Psoas muscle (tissue), 8 donors: ENCODE results near the gene SLC22A13. TPM values are rescaled to one million over a fixed set of nuclear protein-coding genes. Genes with fewer than 3 reads are reported as not detected.

Experiments used
- ATAC-seq, 4 donors: fragments of 200-7000 bp; cut with Tn5 transposase; one replicate each; pipeline ENCODE4 v1.9.1; 2020; ENCODE audit warnings: moderate library complexity in 3 of 4, mild to moderate bottlenecking in 2 of 4
- DNase-seq, 2 donors: peaks; one replicate each; pipeline ENCODE4 v3.0.0-alpha.2; 2020
- H3K27ac ChIP-seq: fragments of 200-600 bp; one replicate; pipeline ENCODE4 v1.8.0; 2022
- H3K27me3 ChIP-seq, 3 donors: fragments of 200-600 bp in 1 of 3; one replicate each; pipeline versions ENCODE4 v1.6.1 to v1.8.0; 2013 to 2022; ENCODE audit warnings: low read length in 2 of 3, mild to moderate bottlenecking in 2 of 3, moderate library complexity in 1 of 3; ENCODE audit not compliant: insufficient read depth in 3 of 3
- H3K36me3 ChIP-seq, 2 donors: fragments of 200-600 bp in 1 of 2; one replicate each; pipeline versions ENCODE4 v1.6.1 to v1.8.0; 2013 to 2022; ENCODE audit warnings: low read depth in 1 of 2, mild to moderate bottlenecking in 1 of 2, moderate library complexity in 1 of 2; ENCODE audit not compliant: insufficient read depth in 1 of 2
- H3K4me1 ChIP-seq: fragments of 200-600 bp; one replicate; pipeline ENCODE4 v1.8.0; 2022
- H3K4me3 ChIP-seq: fragments of 200-600 bp; one replicate; pipeline ENCODE4 v1.8.0; 2022; ENCODE audit warnings: mild to moderate bottlenecking
- H3K9me3 ChIP-seq: fragments of 200-600 bp; one replicate; pipeline ENCODE4 v1.8.0; 2022
- WGBS, 3 donors: extraction: QIAGEN DNeasy Blood & Tissue Kit; methylation state at CpG; one replicate each; pipeline versions ENCODE4 v1.1.6 to v1.1.7; 2013; 5-methylcytosine and 5-hydroxymethylcytosine counted together
- intact Hi-C, 2 donors: fragments of 100-400 bp; cut with DNase I; formaldehyde crosslinking; loops; one replicate each; pipeline versions ENCODE4 v1.11.0 to v1.14.2; 2022
- long read RNA-seq, 2 donors: library from polyadenylated mRNA; unstranded; transcript quantifications; one replicate each; pipeline ENCODE4 v2.0.0, GENCODE V29; 2021
- polyA plus RNA-seq, 3 donors: library from polyadenylated mRNA; stranded (reverse); fragments of 200-250 nt; gene quantifications; one replicate each; pipeline ENCODE4 v1.2.3, GENCODE V29; 2013
- total RNA-seq, 4 donors: library from RNA; stranded (reverse); fragmentation: NEBNext Ultra II Directional in 2 of 4; extraction: Animal tissue kit (Norgen Biotek cat#: 25700) in 2 of 4; gene quantifications; one replicate each; pipeline versions ENCODE4 v1.2.1 to v1.2.4, GENCODE V29; 2021 to 2023
- TF ChIP-seq, protein P1 (sequence below): fragments of 200-600 bp; IDR thresholded peaks from one replicate; pipeline ENCODE4 v1.8.0; 2022; ENCODE audit warnings: antibody characterized with exemption
- donor health status: healthy with polysubstance abuse.
- donor health status: DM: no; HTN: no; CAD: no; lungs with moderate emphysema.
- donor health status: Bipolar disorder and iron deficiency.
- donor health status: healthy.
- donor health status: DM: yes; HTN: yes; CAD: no.
- donor health status: DM: no; HTN: no; CAD: no.
- donor health status: DM: no; HTN: no; CAD: no.
- donor health status: DM: yes; HTN: yes; CAD: no.

The SLC22A13 gene
- total RNA-seq (under 1 TPM; 0.20 to 0.64 (median 0.45) TPM), polyA plus RNA-seq (under 1 TPM; 0.11 to 0.29 (median 0.12) TPM)
- long read RNA-seq, donor 1, partial matches to known transcripts = 0 of 1 reads
- long read RNA-seq, donor 1, other reads (novel, unspliced or antisense) = 1 of 1 reads
- long read RNA-seq, donor 2 = 0 reads

GRCh38 chr3:38265604-38266307 lies at the start of gene SLC22A13:
TSS of gene SLC22A13 (plus strand) at chr3:38265812. CDS start at chr3:38265861, 49 bp downstream.
- H3K4me1 ChIP-seq = peaks cover 14% of the 10 kb centered on the region
- H3K27ac ChIP-seq = peak within 1 kb of the TSS; percentile 53
- no peak for ATAC-seq

DNA sequence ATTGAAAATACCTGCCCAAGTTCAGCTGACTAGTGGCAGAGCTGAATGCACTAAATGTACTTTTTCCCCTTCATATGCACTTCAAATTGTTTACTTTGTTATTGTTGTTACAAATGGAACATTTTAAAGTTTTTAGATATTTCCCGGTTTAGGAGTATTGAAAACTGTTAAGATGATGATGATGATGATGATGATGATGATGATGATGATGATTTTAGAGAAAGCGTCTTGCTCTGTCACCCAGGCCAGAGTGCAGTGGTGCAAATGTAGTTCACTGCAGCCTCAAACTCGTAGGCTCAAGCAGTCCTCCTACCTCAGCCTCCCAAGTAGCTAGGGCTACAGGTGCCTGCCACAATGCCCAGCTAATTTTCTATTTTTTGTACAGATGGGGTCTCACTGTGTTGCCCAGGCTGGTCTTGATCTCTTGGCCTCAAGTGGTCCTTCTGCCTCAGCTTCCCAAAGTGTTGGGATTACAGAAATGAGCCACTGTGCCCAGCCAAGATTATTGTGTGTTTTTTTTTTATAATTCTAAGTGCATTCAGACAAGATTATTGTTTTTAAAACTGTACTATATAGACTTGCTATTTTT lies 45.9 kb upstream of the SLC22A13 start:
- no peak for DNase-seq
- Histone ChIP-seq H3K4me1 (no peaks in the 10 kb centered on the region), H3K9me3 (no peaks in the 10 kb centered on the region), H3K36me3 (peaks cover 0 to 40% of the 10 kb centered on the region in 2 donors), H3K27ac (no peak overlapping the region), H3K4me3 (no peak overlapping the region), H3K27me3 (no peaks in the 10 kb centered on the region)
- intact Hi-C loops = no loop called here
- WGBS, 3 donors = 96 to 98% (median 97%) methylated on average over 3 of the region's 3 CpGs
- TF ChIP-seq, protein P1, sequence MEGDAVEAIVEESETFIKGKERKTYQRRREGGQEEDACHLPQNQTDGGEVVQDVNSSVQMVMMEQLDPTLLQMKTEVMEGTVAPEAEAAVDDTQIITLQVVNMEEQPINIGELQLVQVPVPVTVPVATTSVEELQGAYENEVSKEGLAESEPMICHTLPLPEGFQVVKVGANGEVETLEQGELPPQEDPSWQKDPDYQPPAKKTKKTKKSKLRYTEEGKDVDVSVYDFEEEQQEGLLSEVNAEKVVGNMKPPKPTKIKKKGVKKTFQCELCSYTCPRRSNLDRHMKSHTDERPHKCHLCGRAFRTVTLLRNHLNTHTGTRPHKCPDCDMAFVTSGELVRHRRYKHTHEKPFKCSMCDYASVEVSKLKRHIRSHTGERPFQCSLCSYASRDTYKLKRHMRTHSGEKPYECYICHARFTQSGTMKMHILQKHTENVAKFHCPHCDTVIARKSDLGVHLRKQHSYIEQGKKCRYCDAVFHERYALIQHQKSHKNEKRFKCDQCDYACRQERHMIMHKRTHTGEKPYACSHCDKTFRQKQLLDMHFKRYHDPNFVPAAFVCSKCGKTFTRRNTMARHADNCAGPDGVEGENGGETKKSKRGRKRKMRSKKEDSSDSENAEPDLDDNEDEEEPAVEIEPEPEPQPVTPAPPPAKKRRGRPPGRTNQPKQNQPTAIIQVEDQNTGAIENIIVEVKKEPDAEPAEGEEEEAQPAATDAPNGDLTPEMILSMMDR = no peak
- ATAC-seq = no peak

More at GRCh38 chr3:38265604-38266307, at the start of gene SLC22A13:
- DNase-seq = no peak
- Histone ChIP-seq H3K36me3 (peaks cover 0 to 4% of the 10 kb centered on the region in 2 donors), H3K27me3 (no peaks in the 10 kb centered on the region), H3K4me3 (no peak within 1 kb of the TSS), H3K9me3 (no peaks in the 10 kb centered on the region)
- intact Hi-C loops = no loop called here
- 96 to 97% (median 97%) methylated on average over 9 of the region's 9 CpGs for WGBS, 3 donors
- TF ChIP-seq, protein P1 = no peak

DNA sequence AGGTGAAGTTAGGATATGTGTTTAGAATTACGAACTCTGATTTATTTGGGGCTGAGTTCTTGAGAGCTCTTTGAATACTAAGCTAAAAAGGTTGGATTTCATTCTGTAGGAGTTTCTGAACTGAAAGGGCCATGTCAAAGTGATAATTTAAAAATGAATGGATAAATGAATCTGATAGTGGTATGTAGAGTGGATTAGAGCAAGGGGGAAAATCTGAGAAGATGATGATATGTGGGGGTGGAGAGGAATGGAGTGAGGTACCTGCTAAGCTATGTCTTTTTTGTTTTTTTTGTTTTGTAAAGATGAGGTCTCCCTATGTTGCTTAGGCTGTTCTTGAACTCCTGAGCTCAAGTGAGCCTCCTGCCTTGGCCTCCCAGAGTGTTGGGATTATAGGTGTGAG lies 44.6 kb upstream of the SLC22A13 start:
- no peak overlapping the region for H3K4me3 ChIP-seq
- H3K9me3 ChIP-seq = no peaks in the 10 kb centered on the region
- ATAC-seq (no peak), DNase-seq (no peak)
- H3K4me1 ChIP-seq = no peaks in the 10 kb centered on the region
- 95 to 100% (median 97%) methylated on average over 1 of the region's 1 CpG for WGBS, 3 donors
- H3K27ac ChIP-seq = no peak overlapping the region
- no peaks in the 10 kb centered on the region for H3K27me3 ChIP-seq
- intact Hi-C loops = no loop called here
- peaks cover 0 to 52% of the 10 kb centered on the region in 2 donors for H3K36me3 ChIP-seq
- TF ChIP-seq, protein P1 = no peak

- ATAC-seq (no peak), DNase-seq (no peak)
- H3K4me3 ChIP-seq = no peak overlapping the region
- H3K36me3 ChIP-seq = peaks cover 0 to 53% of the 10 kb centered on the region in 2 donors
- 87 to 90% (median 88%) methylated on average over 7 of the region's 7 CpGs for WGBS, 3 donors
- TF ChIP-seq, protein P1 = no peak
- no peaks in the 10 kb centered on the region for H3K27me3 ChIP-seq
- H3K27ac ChIP-seq = no peak overlapping the region
- intact Hi-C loops = no loop called here
- H3K4me1 ChIP-seq = no peaks in the 10 kb centered on the region
- no peaks in the 10 kb centered on the region for H3K9me3 ChIP-seq
Observed at GRCh38 chr3:38222032-38222634, 43.5 kb upstream of the SLC22A13 start.
